Testis (tissue), 2 donors: ENCODE results near the gene SUPT3H.

Experiments used
- CTCF ChIP-seq, 3 experiments: fragments of 450-650 bp in 2 of 3; fragments of 200-600 bp in 1 of 3; sonication (generic) in 1 of 3; IDR thresholded peaks; one replicate each; pipeline ENCODE4 v1.5.1; 2016 to 2019; ENCODE audit warnings: antibody characterized with exemption in 3 of 3, mild to moderate bottlenecking in 2 of 3, moderate library complexity in 1 of 3
- POLR2A ChIP-seq: fragments of 450-650 bp; IDR thresholded peaks from one replicate; pipeline ENCODE4 v1.6.1; 2017; ENCODE audit warnings: antibody characterized with exemption, mild to moderate bottlenecking, moderate library complexity

DNA sequence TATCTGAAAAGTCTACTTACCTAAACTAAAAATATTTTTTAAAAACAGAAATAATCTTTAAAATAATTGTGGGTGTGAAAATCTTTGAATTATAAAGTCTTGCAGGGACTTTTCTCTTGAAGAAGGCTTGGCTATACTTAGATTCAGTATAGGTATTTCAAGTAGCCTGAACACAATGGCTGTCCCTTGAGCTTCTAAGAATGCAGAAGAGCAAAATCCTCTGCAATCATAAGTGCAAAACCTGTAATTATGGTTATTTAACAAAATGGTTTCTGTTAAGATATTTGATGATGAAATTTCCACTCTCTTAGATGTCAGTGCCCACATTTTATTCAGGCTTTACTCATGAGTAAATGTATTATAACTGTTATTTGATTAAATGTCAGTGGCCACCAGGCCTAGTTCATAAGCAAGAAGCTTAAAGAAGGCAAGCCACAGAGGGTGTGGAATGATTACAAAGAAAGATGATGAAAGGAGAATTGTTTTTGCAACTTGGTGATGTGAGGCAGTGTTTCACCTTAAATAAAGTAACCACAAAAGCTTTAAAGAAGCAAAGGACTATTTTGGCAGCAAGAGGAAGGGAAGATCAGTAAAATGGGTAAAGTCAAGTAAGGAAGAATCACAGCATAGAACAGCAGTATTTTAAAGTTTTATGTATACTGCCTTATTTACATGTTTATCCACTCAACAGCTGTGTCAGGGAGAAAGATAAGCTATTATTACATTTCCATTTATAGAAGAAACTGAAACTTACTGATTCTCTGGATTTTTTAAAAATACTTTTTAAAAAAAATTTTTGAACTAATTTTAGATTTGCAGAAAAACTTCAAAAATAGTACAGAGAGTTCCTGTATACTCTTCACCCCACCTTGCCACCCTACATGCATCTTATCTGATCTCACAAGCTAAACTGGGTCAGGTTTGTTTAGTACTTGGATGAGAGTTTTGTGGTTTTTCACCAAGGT is 400.8 kb downstream of the SUPT3H start:
- TF ChIP-seq CTCF (IDR thresholded peaks at IDR 0.05) (no peak), POLR2A (no peak)
